EH (cell line): ENCODE results near the gene SFXN2.
"Not testable (repeated sequence)": the region's sequence is repeated elsewhere in the genome, so short reads cannot be mapped to it uniquely, and the experiment has no call there.

Source experiments
- DNase-seq: peaks from one replicate; pipeline ENCODE4 v3.0.0-alpha.2; 2015; ENCODE audit warnings: low read depth

The SFXN2 gene

DNA sequence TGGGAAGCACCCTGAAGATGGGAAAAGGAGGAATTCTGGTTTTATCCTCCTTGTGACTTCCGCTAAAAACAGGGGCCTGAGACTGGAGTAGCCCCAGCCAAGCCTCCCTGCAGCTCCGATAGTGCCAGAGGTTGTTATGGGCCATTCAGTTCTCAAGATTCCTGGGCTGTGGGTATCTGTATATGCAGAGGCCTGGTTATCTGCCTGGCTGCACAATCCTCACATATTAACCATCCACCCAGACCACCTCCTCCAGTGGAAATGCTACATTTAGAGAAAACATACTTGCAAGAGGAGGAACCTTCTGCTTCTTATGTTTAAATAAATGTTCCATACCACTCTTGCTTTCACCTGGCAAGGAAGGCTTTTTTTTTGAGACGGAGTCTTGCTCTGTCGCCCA lies 34.8 kb upstream of the SFXN2 start:
- DNase-seq, result no peak

DNA sequence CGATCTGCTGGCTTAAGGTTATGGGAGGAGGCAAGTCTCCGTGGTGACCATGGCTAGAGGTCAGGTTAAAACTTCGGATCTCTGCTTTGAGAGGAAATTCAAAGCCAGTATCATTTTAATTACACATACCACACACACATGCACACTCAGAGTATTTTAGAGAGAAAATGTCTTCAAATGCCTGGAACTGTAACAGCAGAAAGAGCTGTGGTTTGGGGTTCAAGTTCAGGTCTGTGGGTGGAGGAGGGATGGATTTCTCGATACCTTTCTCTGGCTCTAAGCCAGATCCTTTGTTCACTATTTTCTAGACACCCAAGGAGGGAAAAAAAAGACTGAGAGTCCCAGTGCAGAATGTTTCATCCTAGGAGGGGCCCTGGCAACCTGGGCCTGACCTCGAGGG lies 32.7 kb upstream of the SFXN2 start:
- DNase-seq, result no peak

DNA sequence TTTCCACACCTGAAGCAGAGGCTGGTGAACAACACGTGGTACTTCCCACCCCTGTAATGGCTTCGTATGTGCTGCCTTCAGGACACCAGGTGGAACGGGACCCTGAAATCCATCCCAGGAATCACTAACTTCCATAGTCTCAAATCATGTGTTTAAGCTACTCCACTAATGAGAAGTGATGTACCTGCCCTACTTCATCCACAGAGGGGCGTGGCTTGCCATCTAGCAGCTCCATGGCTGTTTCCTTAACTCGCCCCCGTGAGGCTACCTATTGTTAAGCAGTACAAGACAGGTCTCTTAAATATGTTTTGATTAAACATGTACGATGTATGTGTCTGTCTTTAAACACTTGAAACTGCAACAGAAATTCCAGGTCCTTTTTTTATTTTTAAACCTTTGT lies 32.0 kb upstream of the SFXN2 start:
- no peak for DNase-seq

- no peak for DNase-seq
Measured at GRCh38 chr10:102682981-102683380, 31.5 kb upstream of the SFXN2 start.

DNA sequence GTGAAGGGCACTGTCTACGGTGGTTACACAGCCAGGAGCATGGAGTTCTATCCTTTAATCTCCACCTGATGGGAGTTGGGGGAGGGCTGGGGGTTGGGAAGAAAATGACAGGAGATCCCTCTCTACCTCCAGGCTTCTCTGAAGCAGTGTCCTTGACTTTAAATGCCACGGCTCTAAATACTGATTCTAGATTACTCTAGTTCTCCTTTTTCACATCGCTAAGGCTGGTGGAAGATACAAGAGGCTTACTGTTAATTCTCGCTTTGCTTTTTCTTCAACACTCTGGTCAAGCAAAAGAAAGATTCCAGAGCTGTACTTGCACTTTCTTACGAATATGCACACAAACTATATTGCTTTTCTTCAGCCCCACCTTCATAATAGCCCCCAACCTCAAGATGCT lies 30.7 kb upstream of the SFXN2 start:
- no peak for DNase-seq

- DNase-seq, result no peak
Measured at GRCh38 chr10:102691285-102692066, 23.0 kb upstream of the SFXN2 start.

GRCh38 chr10:102695401-102695800 lies 19.0 kb upstream of the SFXN2 start:
- DNase-seq, result not testable (repeated sequence)

DNA sequence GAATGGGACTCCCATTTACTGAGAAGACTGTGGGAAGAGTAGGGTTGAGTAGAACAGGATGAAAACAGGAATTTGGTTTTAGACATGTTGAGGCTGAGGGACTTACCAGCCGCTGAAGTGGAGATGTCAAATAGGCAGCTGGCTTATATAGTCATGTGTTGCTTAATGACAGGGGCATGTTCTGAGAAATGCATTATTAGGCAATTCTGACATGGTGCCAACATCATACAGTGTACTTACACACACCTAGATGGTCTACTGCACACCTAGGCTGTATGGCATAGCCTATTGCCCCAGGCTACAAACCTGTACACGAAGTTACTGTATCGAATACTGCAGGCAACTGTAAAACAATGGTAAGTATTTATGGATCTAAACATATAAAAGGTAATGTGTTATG lies 17.7 kb upstream of the SFXN2 start:
- no peak for DNase-seq

GRCh38 chr10:102698894-102699293 lies 15.5 kb upstream of the SFXN2 start:
- no peak for DNase-seq

GRCh38 chr10:102701272-102701671 lies 13.2 kb upstream of the SFXN2 start:
- no peak for DNase-seq

GRCh38 chr10:102701796-102702195 lies 12.6 kb upstream of the SFXN2 start:
- no peak for DNase-seq

- DNase-seq, result no peak
Measured at GRCh38 chr10:102702742-102703141, 11.7 kb upstream of the SFXN2 start.

- peak; percentile 81 for DNase-seq
Measured at GRCh38 chr10:102704915-102705314, 9.5 kb upstream of the SFXN2 start.

- no peak for DNase-seq
Measured at GRCh38 chr10:102705531-102705930, 8.9 kb upstream of the SFXN2 start.

DNA sequence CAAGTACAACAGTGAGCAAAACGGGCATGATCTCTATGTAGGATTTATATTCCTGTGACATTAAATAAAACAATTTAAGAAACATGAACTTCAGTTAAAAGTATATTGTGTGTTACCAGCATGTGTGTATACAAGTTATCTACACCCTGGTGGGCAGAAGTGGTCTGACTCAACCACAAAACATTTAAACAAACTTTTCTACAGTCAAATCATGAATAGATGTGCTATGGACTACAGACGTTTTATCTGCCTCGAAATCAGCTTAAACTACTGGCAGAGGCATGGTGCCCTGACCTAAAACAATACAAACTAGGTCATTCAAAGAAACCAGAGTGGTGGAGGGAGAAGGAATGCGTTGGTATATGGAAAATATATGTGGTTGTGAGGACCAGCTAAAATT lies 3.8 kb upstream of the SFXN2 start:
- DNase-seq, result peak; percentile 88

- no peak for DNase-seq
Measured at GRCh38 chr10:102712089-102712488, 2.3 kb upstream of the SFXN2 start.

- no peak for DNase-seq
Measured at GRCh38 chr10:102712843-102713538, 1.4 kb upstream of the SFXN2 start.

GRCh38 chr10:102713539-102713813 lies 960 bp upstream of the SFXN2 start:
- no peak for DNase-seq

DNA sequence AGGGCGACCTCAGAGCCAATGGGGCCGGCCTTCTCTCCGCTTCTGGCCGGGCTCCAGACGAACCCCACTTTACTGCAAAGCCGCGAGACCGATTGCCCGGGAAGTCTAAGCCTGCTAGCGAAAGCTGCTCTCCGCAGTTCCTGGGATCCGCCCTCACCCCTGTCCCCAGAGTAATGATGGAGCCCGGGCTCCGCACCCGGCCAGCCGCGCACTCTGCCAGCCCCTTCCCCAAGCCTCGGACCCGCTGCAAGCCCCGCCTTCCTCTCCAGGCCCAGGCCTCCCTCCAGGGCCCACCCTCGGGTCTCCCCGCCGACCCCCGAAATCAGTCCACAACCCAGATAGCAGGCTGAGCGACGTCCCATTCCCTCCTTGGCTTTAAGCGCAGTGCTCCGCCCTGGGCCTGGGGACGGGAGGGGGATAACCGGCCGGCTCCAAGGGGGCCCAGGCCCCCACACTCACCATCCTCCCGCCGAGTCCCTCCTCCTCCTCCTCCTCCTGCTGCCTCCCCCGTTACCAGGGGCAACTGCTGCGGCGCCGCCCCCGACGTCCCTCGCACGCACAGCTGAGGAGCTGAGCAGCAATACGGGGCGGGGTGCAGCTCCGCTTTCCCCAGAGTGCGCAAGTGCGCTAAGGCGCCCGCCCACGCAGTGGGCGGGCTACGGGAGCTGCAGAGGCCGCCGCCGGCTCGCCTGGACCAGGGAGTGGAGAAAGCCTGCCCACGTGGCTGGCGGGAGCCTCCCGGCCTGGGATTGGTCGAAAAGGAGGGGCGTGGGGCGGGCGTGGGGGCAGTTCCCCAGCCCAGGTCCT lies 419 bp upstream of the SFXN2 start, which contains the start of gene ARL3:
TSS of gene ARL3 (minus strand) at position 584 of the 807 bp plus-strand sequence. CDS start at position 462, 122 bp downstream.
- DNase-seq, result peak; percentile 99

DNA sequence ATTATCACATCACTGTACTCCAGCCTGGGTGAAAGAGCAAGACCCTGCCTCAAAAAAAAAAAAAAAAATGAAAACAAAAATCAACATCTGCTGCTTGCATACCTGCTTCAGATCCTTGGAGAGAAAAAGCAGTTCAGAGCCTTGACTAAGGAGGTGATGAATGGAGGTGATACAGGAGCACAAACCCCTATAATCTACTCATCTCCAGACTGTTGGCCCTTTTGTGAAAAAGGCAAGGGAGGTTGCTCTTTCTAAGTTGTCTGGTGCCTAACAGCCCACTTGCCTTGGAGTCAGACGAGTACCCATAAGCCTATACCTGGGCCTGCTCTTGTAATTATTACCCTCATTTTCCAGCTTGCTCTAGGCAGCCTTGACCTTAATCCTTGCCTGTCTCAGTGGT lies 1.4 kb downstream of the SFXN2 start:
- no peak for DNase-seq

GRCh38 chr10:102716900-102717565 lies 2.6 kb downstream of the SFXN2 start:
- not testable (repeated sequence) for DNase-seq

GRCh38 chr10:102718220-102718619 lies 3.8 kb downstream of the SFXN2 start:
- DNase-seq, result peak; percentile 56
